Measurements from ENCODE around the gene NQO1.

GRCh38 chr16:69773260-69773947 is 47.0 kb upstream of the NQO1 start:
- TF ChIP-seq CTCF (IDR thresholded peaks at IDR 0.05) (no peak), EZH2 (IDR thresholded peaks at IDR 0.05; ENCODE audit: borderline replicate concordance, insufficient read depth, low read depth, low read length, poor library complexity, severe bottlenecking) (no peak)
